ENCODE measurements around the gene MFAP2.

Gene MFAP2

DNA sequence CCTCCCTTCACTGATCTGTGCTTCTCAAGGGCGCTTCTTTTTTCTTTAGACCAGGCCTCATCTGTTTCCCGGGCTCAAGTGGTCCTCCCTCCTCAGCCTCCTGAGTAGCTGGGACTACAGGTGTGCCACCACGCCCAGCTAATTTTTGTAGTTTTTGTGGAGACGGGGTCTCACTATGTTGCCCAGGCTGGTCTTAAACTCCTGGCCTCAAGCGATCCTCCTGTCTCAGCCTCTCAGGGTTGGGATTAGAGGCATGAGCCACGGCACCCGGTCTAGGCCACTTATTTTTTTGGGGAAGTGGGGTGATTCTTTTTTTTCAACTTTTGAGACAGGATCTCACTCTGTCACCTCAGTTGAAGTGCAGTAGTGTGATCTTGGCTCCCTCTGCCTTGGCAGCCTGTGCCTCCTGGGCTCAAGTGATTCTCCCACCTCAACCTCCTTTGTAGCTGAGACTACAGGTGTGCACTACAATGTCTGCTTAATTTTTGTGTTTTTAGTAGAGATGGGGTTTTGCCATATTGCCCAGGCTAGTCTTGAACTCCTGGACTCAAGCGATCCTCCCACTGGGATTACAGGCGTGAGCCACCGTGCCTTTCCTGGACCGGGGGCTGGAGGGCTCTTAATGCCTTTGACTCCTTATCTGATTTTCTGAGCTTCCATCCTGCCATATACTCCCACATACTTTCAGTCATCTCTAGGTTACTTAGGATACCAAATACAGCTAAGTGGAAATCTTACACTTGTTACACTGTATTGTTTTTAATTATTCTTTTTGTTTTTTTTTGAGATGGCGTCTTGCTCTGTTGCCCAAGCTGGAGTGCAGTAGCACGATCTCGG, 18.9 kb downstream of the MFAP2 start:
- DNase-seq (ENCODE audit: low read depth) = no peak
- H3K4me3 ChIP-seq (ENCODE audit: low read depth, low read length) = peak overlapping the region; percentile 28
- in situ Hi-C loops (cut with HindIII; ENCODE audit: low sequenced_read_pairs) = no loop called here
- TF ChIP-seq, protein P1, sequence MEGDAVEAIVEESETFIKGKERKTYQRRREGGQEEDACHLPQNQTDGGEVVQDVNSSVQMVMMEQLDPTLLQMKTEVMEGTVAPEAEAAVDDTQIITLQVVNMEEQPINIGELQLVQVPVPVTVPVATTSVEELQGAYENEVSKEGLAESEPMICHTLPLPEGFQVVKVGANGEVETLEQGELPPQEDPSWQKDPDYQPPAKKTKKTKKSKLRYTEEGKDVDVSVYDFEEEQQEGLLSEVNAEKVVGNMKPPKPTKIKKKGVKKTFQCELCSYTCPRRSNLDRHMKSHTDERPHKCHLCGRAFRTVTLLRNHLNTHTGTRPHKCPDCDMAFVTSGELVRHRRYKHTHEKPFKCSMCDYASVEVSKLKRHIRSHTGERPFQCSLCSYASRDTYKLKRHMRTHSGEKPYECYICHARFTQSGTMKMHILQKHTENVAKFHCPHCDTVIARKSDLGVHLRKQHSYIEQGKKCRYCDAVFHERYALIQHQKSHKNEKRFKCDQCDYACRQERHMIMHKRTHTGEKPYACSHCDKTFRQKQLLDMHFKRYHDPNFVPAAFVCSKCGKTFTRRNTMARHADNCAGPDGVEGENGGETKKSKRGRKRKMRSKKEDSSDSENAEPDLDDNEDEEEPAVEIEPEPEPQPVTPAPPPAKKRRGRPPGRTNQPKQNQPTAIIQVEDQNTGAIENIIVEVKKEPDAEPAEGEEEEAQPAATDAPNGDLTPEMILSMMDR (IDR thresholded peaks at IDR 0.05; ENCODE audit: low read depth, low read length, missing control alignments) = no peak

DNA sequence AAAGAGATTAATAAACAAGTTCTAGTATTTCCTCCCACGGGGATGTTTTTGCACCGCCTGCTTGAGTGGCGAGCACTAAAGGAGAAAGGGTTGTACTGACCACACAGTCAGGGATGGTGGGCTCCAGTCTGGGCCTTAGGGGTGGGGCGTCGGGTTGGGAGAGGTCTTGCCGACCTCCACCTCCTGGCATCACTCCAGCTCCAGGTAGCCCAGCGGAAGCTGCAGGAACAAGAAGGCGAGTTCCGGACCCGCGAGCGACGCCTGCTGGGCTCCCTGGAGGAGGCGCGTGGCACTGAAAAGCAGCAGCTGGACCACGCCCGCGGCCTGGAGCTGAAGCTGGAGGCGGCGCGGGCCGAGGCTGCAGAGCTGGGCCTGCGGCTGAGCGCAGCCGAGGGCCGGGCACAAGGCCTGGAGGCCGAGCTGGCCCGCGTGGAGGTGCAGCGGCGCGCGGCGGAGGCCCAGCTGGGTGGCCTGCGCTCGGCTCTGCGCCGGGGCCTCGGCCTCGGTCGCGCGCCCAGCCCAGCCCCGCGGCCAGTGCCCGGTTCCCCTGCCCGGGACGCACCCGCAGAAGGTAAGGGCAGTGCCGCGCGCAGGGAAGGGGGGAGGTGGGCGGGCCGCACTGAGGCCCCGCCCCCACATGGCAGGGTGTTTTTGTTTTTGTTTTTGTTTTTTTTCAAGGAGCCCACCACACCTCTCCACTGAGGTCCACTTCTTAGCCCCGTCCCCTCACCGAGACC, 19.7 kb downstream of the MFAP2 start:
- no peak for DNase-seq (ENCODE audit: low read depth)
- in situ Hi-C loops (cut with HindIII; ENCODE audit: low sequenced_read_pairs) = no loop called here
- TF ChIP-seq, protein P1 (IDR thresholded peaks at IDR 0.05; ENCODE audit: low read depth, low read length, missing control alignments) = peak; percentile 67
- H3K4me3 ChIP-seq (ENCODE audit: low read depth, low read length) = peak overlapping the region; percentile 28

DNA sequence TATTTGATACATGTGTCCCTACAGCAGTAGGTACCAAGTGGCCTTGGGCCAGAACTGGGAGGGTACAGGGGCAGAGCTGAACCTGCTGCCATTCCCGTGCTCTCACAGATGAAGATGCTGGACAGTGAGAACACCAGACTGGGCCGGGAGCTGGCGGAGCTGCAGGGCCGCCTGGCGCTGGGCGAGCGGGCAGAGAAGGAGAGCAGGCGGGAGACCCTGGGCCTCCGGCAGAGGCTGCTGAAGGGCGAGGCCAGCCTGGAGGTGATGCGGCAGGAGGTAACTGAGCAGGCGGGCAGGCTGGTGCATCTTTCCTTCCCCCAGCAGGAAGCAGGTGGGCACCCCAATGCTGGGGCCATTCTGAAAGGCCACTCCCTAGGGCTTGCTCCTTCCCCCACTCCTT, 21.9 kb downstream of the MFAP2 start:
- no peak for DNase-seq (ENCODE audit: low read depth)
- in situ Hi-C loops (cut with HindIII; ENCODE audit: low sequenced_read_pairs) = no loop called here
- H3K4me3 ChIP-seq (ENCODE audit: low read depth, low read length) = no peak overlapping the region
- TF ChIP-seq, protein P1 (IDR thresholded peaks at IDR 0.05; ENCODE audit: low read depth, low read length, missing control alignments) = no peak

DNA sequence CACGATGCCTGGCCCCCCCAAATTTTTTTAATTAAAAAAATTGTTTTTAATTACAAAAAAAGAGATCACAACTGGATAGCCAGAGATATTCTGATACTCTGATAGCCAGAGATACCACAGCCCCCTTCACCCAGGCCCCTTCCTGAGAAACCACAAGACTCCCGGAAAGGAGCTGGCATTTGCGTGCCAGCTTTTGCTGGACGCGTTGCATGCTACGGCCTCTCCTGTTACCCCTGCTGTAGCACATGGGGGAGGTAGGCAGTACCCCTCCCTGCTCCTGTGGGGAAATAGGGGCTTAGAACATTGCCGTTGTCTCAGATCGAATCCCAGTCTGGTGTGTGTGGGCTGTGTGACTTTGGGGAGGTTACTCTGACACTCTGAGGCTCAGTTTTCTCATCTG, 22.7 kb downstream of the MFAP2 start:
- no peak for DNase-seq (ENCODE audit: low read depth)
- no peak overlapping the region for H3K4me3 ChIP-seq (ENCODE audit: low read depth, low read length)
- TF ChIP-seq, protein P1 (IDR thresholded peaks at IDR 0.05; ENCODE audit: low read depth, low read length, missing control alignments) = no peak
- in situ Hi-C loops (cut with HindIII; ENCODE audit: low sequenced_read_pairs) = no loop called here

DNA sequence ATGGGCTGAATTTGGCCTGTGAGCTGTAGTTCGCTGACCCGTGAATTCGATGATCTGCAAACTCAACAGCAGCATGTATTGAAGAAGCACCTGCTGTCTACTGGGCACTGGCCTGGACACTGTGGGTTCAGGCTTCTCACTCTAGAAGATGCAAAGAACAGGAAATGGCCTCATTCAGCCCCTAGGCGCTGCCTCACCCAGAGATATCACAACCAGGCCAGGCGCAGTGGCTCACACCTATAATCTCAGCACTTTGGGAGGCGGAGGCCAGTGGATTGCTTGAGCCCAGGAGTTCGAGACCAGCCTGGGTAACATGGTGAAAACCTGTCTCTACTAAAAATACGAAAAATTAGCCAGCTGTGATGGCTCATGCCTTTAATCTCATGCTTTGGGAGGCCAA, 23.6 kb downstream of the MFAP2 start:
- TF ChIP-seq, protein P1 (IDR thresholded peaks at IDR 0.05; ENCODE audit: low read depth, low read length, missing control alignments) = no peak
- in situ Hi-C loops (cut with HindIII; ENCODE audit: low sequenced_read_pairs) = no loop called here
- H3K4me3 ChIP-seq (ENCODE audit: low read depth, low read length) = no peak overlapping the region
- no peak for DNase-seq (ENCODE audit: low read depth)

DNA sequence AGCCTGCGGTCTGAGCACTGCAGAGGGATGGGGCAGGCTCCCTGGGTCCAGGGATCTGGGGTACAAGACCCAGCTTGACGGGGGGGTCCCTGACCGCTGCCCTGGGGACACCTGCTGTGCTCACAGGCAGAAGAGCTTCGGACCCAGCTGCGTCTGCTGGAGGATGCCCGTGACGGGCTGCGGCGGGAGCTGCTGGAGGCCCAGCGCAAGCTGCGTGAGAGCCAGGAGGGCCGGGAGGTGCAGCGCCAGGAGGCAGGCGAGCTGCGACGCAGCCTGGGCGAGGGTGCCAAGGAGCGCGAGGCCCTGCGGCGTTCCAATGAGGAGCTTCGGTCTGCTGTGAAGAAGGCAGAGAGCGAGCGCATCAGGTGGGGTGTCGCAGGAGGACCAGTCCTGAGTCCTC, 25.2 kb downstream of the MFAP2 start:
- no peak for DNase-seq (ENCODE audit: low read depth)
- TF ChIP-seq, protein P1 (IDR thresholded peaks at IDR 0.05; ENCODE audit: low read depth, low read length, missing control alignments) = no peak
- no peak overlapping the region for H3K4me3 ChIP-seq (ENCODE audit: low read depth, low read length)
- in situ Hi-C loops (cut with HindIII; ENCODE audit: low sequenced_read_pairs) = no loop called here
